Adrenal gland (tissue), 5 donors: ENCODE measurements around the gene HABP4.

ENCODE experiments used
- CTCF ChIP-seq, 6 experiments: fragments of 450-650 bp in 4 of 6; fragments of 200-600 bp in 2 of 6; sonication (generic) in 1 of 6; IDR thresholded peaks; 1 replicate in 5 of 6; 2 replicates in 1 of 6; pipeline versions ENCODE4 v1.5.1 to v1.8.0; 2016 to 2021; ENCODE audit warnings: antibody characterized with exemption in 6 of 6, mild to moderate bottlenecking in 2 of 6, moderate library complexity in 1 of 6
- POLR2A ChIP-seq, 2 donors: fragments of 450-650 bp; IDR thresholded peaks; one replicate each; pipeline ENCODE4 v1.6.1; 2017; ENCODE audit warnings: antibody characterized with exemption in 2 of 2, mild to moderate bottlenecking in 2 of 2, moderate library complexity in 1 of 2
- donor health status: DM: no; HTN: no; CAD: no.

- TF ChIP-seq CTCF (IDR thresholded peaks at IDR 0.05), result no peak
- TF ChIP-seq POLR2A (IDR thresholded peaks at IDR 0.05), result no peak
These were observed 26.0 kb downstream of the HABP4 start for GRCh38 chr9:96476013-96476412.
